Measurements from ENCODE around the gene DOCK8.

- TF ChIP-seq, protein P1, sequence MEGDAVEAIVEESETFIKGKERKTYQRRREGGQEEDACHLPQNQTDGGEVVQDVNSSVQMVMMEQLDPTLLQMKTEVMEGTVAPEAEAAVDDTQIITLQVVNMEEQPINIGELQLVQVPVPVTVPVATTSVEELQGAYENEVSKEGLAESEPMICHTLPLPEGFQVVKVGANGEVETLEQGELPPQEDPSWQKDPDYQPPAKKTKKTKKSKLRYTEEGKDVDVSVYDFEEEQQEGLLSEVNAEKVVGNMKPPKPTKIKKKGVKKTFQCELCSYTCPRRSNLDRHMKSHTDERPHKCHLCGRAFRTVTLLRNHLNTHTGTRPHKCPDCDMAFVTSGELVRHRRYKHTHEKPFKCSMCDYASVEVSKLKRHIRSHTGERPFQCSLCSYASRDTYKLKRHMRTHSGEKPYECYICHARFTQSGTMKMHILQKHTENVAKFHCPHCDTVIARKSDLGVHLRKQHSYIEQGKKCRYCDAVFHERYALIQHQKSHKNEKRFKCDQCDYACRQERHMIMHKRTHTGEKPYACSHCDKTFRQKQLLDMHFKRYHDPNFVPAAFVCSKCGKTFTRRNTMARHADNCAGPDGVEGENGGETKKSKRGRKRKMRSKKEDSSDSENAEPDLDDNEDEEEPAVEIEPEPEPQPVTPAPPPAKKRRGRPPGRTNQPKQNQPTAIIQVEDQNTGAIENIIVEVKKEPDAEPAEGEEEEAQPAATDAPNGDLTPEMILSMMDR (IDR thresholded peaks at IDR 0.05), result no peak
- TF ChIP-seq POLR2A (IDR thresholded peaks at IDR 0.05), result no peak
Measured at GRCh38 chr9:278651-279050, 64.0 kb downstream of the DOCK8 start.

All from uterus (tissue), 2 donors.